GM18868 (cell line): ENCODE measurements around the gene ACAN.

Source experiments
- ATAC-seq: cut with Tn5 transposase; IDR thresholded peaks from one replicate; pipeline ENCODE4 v1.9.1; 2021; ENCODE audit warnings: mild to moderate bottlenecking, moderate library complexity; ENCODE audit not compliant: unreplicated experiment

ACAN gene

GRCh38 chr15:88917760-88918159 lies 114.5 kb downstream of the ACAN start:
- ATAC-seq, result no peak

DNA sequence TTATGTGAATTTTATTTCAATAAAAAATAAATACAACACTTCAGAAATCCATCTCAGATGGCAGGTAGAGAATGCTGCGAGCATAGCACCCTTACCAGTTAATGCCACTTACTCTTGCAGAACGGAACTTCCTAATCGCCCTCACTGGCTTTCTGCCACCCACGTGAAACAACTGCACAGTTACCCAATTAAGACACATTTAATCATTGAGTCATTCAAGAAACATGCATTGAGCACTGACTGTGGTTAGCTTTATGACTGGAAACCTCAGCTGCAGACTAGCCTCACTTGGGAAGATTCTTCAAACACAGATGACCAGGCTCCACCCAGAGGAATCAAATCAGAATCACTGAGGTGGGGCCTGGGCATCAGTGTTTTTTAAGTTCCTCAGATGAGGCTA lies 115.5 kb downstream of the ACAN start:
- ATAC-seq, result peak; percentile 65

DNA sequence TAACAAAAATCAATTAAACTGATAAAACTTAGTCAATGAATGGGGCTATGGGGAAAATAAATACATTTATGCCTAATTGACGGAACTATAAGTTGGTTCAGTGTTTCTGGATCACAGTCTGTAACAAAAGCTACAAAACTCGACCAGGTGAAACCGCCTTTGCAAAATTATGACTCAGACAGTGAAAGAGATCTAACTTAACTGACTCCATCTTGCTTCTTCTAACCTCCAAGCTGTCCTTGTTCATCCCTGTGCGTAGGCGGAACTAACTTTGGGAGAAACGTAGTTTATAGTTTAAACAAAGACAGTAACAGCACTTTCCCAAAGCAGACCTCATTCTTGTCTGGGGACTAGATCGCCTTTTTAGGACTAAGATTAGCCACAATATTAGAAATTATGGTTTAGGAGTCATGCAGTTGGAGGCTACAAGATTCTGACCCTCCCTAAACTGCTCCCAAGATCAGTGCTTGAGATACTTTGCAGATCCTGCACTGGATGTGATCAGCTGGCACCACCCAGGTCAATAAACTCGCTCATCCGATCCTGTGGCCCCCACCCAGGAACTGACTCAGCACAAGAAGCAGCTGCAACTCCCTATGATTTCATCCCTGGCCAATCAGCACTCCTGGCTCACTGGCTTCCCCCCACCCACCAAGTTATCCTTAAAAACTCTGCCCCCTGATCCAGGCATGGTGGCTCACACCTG lies 117.1 kb downstream of the ACAN start:
- no peak for ATAC-seq

GRCh38 chr15:88920892-88921435 lies 117.7 kb downstream of the ACAN start:
- ATAC-seq, result peak; percentile 93
